ENCODE results near the gene PFKFB3. TPM values are rescaled to one million over a fixed set of nuclear protein-coding genes. Genes with fewer than 3 reads are reported as not detected.

The PFKFB3 gene
- total RNA-seq, 6 donors from 2014 or later = 48.2 to 236 (median 83.5) TPM

- Histone ChIP-seq H3K9me3 (no peaks in the 10 kb centered on the region), H3K27me3 (no peaks in the 10 kb centered on the region), H3K27ac (no peak overlapping the region), H3K36me3 (peaks cover 83 to 100% (median 99%) of the 10 kb centered on the region in 4 donors), H3K4me3 (no peak overlapping the region), H3K4me1 (no peaks in the 10 kb centered on the region)
- DNase-seq (no peak), ATAC-seq (ENCODE audit: low FRiP score in 2 of 2) (no peak)
- TF ChIP-seq EP300 (IDR thresholded peaks at IDR 0.05) (no peak), POLR2AphosphoS5 (IDR thresholded peaks at IDR 0.05) (no peak), CTCF (IDR thresholded peaks at IDR 0.05) (no peak), POLR2A (IDR thresholded peaks at IDR 0.05) (no peak)
- 95 to 96% methylated on average over 9 of the region's 9 CpGs for WGBS, 2 donors
Observed at GRCh38 chr10:6227346-6227745, 24.6 kb downstream of the PFKFB3 start.

- Histone ChIP-seq H3K36me3 (peaks cover 83 to 100% (median 99%) of the 10 kb centered on the region in 4 donors), H3K27ac (no peak overlapping the region), H3K27me3 (no peaks in the 10 kb centered on the region), H3K9me3 (no peaks in the 10 kb centered on the region), H3K4me1 (no peaks in the 10 kb centered on the region), H3K4me3 (no peak overlapping the region)
- DNase-seq (no peak), ATAC-seq (ENCODE audit: low FRiP score in 2 of 2) (peak in 1 of 2 donors; percentile 68)
- WGBS, 2 donors = 91 to 92% methylated on average over 19 to 20 of the region's 20 CpGs
- TF ChIP-seq CTCF (IDR thresholded peaks at IDR 0.05) (no peak), EP300 (IDR thresholded peaks at IDR 0.05) (no peak)
Observed at GRCh38 chr10:6228010-6228511, 25.3 kb downstream of the PFKFB3 start.

GRCh38 chr10:6228647-6229046 lies 25.9 kb downstream of the PFKFB3 start:
- Histone ChIP-seq H3K36me3 (peaks cover 77 to 100% (median 100%) of the 10 kb centered on the region in 4 donors), H3K4me3 (no peak overlapping the region), H3K27ac (no peak overlapping the region), H3K9me3 (no peaks in the 10 kb centered on the region), H3K27me3 (no peaks in the 10 kb centered on the region), H3K4me1 (no peaks in the 10 kb centered on the region)
- peak in 1 of 2 donors; percentile 32 for ATAC-seq (ENCODE audit: low FRiP score in 2 of 2)
- no peak for DNase-seq
- TF ChIP-seq CTCF (IDR thresholded peaks at IDR 0.05) (no peak), EP300 (IDR thresholded peaks at IDR 0.05) (no peak), POLR2AphosphoS5 (IDR thresholded peaks at IDR 0.05) (no peak), POLR2A (IDR thresholded peaks at IDR 0.05) (no peak)
- 71% methylated on average over 5 of the region's 5 CpGs; no CpG with 5 or more reads in 1 of the 2 donors for WGBS, 2 donors

- no peaks in the 10 kb centered on the region for H3K4me1 ChIP-seq
- WGBS, 2 donors = 98 to 100% methylated on average over 1 to 15 of the region's 15 CpGs
- no peak for DNase-seq
- H3K27ac ChIP-seq = no peak overlapping the region
- H3K4me3 ChIP-seq = no peak overlapping the region
- H3K36me3 ChIP-seq = peaks cover 77 to 100% (median 100%) of the 10 kb centered on the region in 4 donors
- H3K9me3 ChIP-seq = no peaks in the 10 kb centered on the region
- TF ChIP-seq EP300 (IDR thresholded peaks at IDR 0.05) (no peak), CTCF (IDR thresholded peaks at IDR 0.05) (no peak), POLR2AphosphoS5 (IDR thresholded peaks at IDR 0.05) (no peak), POLR2A (IDR thresholded peaks at IDR 0.05) (no peak)
- ATAC-seq (ENCODE audit: low FRiP score in 2 of 2) = no peak
- no peaks in the 10 kb centered on the region for H3K27me3 ChIP-seq
Observed at GRCh38 chr10:6229290-6229689, 26.6 kb downstream of the PFKFB3 start.

- WGBS, 2 donors = 94 to 98% methylated on average over 9 to 13 of the region's 13 CpGs
- no peak overlapping the region for H3K27ac ChIP-seq
- H3K36me3 ChIP-seq = peaks cover 75 to 100% (median 99%) of the 10 kb centered on the region in 4 donors
- DNase-seq = no peak
- H3K4me3 ChIP-seq = no peak overlapping the region
- H3K27me3 ChIP-seq = no peaks in the 10 kb centered on the region
- no peaks in the 10 kb centered on the region for H3K4me1 ChIP-seq
- TF ChIP-seq POLR2A (IDR thresholded peaks at IDR 0.05) (no peak), CTCF (IDR thresholded peaks at IDR 0.05) (no peak), POLR2AphosphoS5 (IDR thresholded peaks at IDR 0.05) (no peak), EP300 (IDR thresholded peaks at IDR 0.05) (no peak)
- H3K9me3 ChIP-seq = no peaks in the 10 kb centered on the region
- no peak for ATAC-seq (ENCODE audit: low FRiP score in 2 of 2)
Observed at GRCh38 chr10:6229746-6230145, 27.0 kb downstream of the PFKFB3 start.
